Right renal cortex interstitium (tissue), 3 donors: Measurements from ENCODE around the gene KCNIP3. TPM values are rescaled to one million over a fixed set of nuclear protein-coding genes. Genes with fewer than 3 reads are reported as not detected.
"Not testable (repeated sequence)": the region's sequence is repeated elsewhere in the genome, so short reads cannot be mapped to it uniquely, and the experiment has no call there.

Experiments used
- DNase-seq, 3 donors: peaks; one replicate each; pipeline ENCODE4 v3.0.0-alpha.2; 2013; ENCODE audit warnings: low read depth in 3 of 3, low spot score in 2 of 3
- polyA plus RNA-seq, 3 donors: library from polyadenylated mRNA; unstranded; fragments of 120-200 nt; gene quantifications; one replicate each; pipeline ENCODE4 v1.2.1, GENCODE V29; 2013; ENCODE audit not compliant: insufficient read length in 3 of 3

KCNIP3 gene
- polyA plus RNA-seq, 3 donors = 14.0 to 14.7 (median 14.4) TPM

GRCh38 chr2:95345081-95345562, 48.0 kb downstream of the KCNIP3 start:
- DNase-seq = no peak

- DNase-seq = peak; percentile 60 to 73 (median 61)
Measured at GRCh38 chr2:95345563-95346230, 48.5 kb downstream of the KCNIP3 start.

GRCh38 chr2:95346231-95346737, 49.1 kb downstream of the KCNIP3 start:
- no peak for DNase-seq

- no peak for DNase-seq
Measured at GRCh38 chr2:95346738-95347671, 49.9 kb downstream of the KCNIP3 start.

GRCh38 chr2:95347681-95348608, 50.8 kb downstream of the KCNIP3 start:
- no peak for DNase-seq

GRCh38 chr2:95348609-95349567, 51.7 kb downstream of the KCNIP3 start:
- no peak for DNase-seq

- no peak for DNase-seq
Measured at GRCh38 chr2:95349568-95350322, 52.6 kb downstream of the KCNIP3 start.

GRCh38 chr2:95350368-95350767, 53.2 kb downstream of the KCNIP3 start:
- no peak for DNase-seq

GRCh38 chr2:95350774-95351597, 53.8 kb downstream of the KCNIP3 start:
- no peak for DNase-seq

GRCh38 chr2:95351598-95351915, 54.4 kb downstream of the KCNIP3 start:
- no peak for DNase-seq

- no peak for DNase-seq
Measured at GRCh38 chr2:95352310-95353054, 55.3 kb downstream of the KCNIP3 start.

GRCh38 chr2:95353055-95353575, 56.0 kb downstream of the KCNIP3 start:
- no peak for DNase-seq

- no peak for DNase-seq
Measured at GRCh38 chr2:95353613-95354468, 56.7 kb downstream of the KCNIP3 start.

- no peak for DNase-seq
Measured at GRCh38 chr2:95354469-95354901, 57.3 kb downstream of the KCNIP3 start.

- DNase-seq = no peak
Measured at GRCh38 chr2:95354925-95355324, 57.8 kb downstream of the KCNIP3 start.

- DNase-seq = not testable (repeated sequence)
Measured at GRCh38 chr2:95355486-95355885, 58.3 kb downstream of the KCNIP3 start.
